Retinal pigment epithelial cell (primary cell): Measurements from ENCODE around the gene IREB2.
"Not testable (repeated sequence)": the region's sequence is repeated elsewhere in the genome, so short reads cannot be mapped to it uniquely, and the experiment has no call there.

ENCODE experiments used
- DNase-seq: peaks from one replicate; pipeline ENCODE4 v3.0.0-alpha.2; 2010; ENCODE audit warnings: low read depth
- H3K4me3 ChIP-seq: 2 replicates; pipeline ENCODE4 v1.5.1; 2011; ENCODE audit warnings: mild to moderate bottlenecking, low read length, control low read depth, moderate library complexity
- TF ChIP-seq, protein P1 (sequence below): conservative IDR thresholded peaks from 2 replicates; pipeline ENCODE4 v1.5.1; 2011; ENCODE audit warnings: low read depth, low read length, control low read depth, inconsistent platforms

The IREB2 gene

DNA sequence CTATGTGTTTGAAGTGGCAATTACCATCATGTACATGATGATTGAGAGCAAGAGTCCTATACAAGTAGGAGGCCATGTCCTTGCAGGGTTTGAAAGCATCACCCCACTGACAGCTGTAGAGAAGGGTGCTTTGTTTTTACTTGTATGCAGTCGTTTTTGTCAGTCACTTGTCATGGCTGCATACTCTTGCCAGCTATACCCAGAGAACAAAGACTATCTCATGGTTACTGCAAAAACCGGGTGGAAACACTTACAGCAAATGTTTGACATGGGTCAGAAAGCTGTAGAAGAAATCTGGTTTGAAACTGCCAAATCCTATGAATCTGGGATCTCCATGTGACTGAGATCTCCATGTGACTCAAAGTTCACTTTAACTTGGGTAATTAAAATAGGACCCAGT is 95.3 kb downstream of the IREB2 start:
- TF ChIP-seq, protein P1, sequence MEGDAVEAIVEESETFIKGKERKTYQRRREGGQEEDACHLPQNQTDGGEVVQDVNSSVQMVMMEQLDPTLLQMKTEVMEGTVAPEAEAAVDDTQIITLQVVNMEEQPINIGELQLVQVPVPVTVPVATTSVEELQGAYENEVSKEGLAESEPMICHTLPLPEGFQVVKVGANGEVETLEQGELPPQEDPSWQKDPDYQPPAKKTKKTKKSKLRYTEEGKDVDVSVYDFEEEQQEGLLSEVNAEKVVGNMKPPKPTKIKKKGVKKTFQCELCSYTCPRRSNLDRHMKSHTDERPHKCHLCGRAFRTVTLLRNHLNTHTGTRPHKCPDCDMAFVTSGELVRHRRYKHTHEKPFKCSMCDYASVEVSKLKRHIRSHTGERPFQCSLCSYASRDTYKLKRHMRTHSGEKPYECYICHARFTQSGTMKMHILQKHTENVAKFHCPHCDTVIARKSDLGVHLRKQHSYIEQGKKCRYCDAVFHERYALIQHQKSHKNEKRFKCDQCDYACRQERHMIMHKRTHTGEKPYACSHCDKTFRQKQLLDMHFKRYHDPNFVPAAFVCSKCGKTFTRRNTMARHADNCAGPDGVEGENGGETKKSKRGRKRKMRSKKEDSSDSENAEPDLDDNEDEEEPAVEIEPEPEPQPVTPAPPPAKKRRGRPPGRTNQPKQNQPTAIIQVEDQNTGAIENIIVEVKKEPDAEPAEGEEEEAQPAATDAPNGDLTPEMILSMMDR: no peak
- H3K4me3 ChIP-seq: no peak overlapping the region
- DNase-seq: no peak

- no peak overlapping the region for H3K4me3 ChIP-seq
- DNase-seq: no peak
- TF ChIP-seq, protein P1: no peak
These were observed 98.1 kb downstream of the IREB2 start for GRCh38 chr15:78536134-78536533.

DNA sequence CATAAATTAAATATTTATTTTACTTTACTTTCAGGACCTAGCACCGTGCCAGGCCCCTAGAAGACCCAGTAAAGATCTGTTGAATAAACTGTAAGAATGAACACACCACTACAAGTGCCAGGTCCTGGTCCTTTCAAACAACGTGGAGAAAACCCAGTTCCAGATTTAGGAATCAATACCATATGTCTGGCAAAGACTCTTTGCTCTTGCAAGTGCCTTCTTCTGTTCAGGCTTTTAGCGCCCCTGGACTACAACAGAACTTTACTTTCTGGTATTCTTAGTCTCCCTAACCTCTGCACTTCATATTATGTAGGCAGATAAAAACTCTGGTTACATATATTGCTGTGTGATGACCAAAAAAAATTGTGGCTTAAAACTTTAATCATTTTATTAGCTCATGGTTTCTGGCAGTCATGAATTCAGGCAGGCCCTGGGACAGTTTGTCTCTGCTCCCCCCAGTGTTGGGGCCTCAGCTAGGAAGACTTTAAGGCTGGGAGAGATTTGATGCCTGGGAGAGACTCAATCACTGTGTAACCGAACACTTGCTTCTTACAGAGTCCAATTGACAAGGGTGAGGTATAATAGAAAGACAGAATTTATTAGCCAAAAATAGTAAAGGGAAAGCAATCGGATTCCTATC is 99.4 kb downstream of the IREB2 start:
- TF ChIP-seq, protein P1: no peak
- DNase-seq: no peak
- no peak overlapping the region for H3K4me3 ChIP-seq

- H3K4me3 ChIP-seq: no peak overlapping the region
- DNase-seq: no peak
- TF ChIP-seq, protein P1: no peak
These were observed 100.3 kb downstream of the IREB2 start for GRCh38 chr15:78538358-78538757.

DNA sequence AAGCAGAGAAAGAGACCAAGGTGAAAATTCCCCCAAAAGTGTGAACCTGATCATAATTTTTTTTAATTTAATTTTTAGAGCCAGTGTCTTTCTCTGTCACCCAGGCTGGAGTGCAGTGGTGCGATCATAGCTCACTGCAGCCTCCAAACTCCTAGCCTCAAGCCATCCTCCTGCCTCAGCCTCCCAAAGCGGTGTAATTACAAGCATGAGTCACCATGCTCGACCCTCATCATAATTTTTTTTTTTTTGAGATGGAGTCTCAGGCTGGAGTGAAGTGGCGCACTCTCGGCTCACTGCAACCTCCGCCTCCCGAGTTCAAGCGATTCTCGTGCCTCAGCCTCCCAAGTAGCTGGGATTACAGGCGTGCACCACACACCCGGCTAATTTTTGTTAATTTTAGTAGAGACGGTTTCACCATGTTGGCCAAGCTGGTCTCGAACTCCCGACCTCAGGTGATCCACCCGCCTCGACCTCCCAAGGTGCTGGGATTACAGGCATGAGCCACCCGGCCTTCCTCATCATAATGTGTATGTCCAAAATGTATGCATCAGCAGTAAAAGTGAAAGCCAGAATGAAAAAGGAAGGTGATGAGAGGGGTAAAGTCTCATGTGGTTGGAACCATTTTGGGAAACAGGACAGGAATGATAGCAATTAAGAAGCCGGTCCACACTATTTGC is 101.6 kb downstream of the IREB2 start:
- H3K4me3 ChIP-seq: peak overlapping the region; percentile 98
- not testable (repeated sequence) for DNase-seq

DNA sequence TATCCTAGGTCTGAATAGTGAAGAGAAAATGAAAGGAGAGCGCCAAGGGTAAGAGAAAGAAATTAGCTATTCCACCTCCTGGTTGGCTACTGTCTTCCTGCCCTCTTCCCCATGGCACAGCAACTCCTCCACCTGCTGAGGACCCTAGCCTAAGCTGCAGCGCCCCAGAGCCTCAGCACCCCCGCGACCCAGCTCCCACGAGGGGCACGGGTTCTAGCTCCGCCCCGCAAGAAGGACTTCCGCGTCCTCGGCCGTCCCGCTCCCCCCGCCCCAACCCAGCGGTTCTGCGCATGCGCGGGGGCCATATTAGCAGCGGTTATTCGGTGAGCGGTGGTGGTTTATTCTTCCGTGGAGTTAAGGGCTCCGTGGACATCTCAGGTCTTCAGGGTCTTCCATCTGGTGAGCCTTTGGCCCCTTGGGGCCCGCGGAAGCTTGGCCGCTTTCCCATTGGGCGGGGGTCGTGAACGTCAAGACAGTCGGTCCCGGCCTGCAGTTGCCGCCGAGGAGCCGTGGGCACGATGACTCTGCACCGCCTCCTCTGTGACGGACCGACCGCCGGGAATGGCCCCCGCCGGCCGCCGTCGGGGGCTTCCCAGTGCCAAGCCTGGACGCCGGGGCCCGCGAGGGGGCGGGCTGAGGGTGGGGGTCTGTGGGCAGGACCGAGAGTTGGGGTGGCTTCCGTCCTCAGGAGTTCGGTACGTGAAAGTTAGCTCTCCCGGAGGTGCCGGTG is 102.3 kb downstream of the IREB2 start, which contains the start of gene PSMA4:
Gene PSMA4 (plus strand): TSS at position 304 of the 730 bp plus-strand sequence. CDS start 1,484 bp downstream, outside the sequence.
- DNase-seq: peak; percentile 23
- TF ChIP-seq, protein P1: no peak
- H3K4me3 ChIP-seq: peak within 1 kb of the TSS; percentile 98

GRCh38 chr15:78540871-78541743 is 103.1 kb downstream of the IREB2 start:
- TF ChIP-seq, protein P1: no peak
- peak overlapping the region; percentile 98 for H3K4me3 ChIP-seq
- DNase-seq: no peak
